ENCODE measurements around the gene RMC1.

GRCh38 chr18:23519734-23520133 is 16.4 kb downstream of the RMC1 start:
- TF ChIP-seq CTCF (IDR thresholded peaks at IDR 0.05; ENCODE audit: low read depth, low read length, missing input control): no peak
- TF ChIP-seq YY1 (IDR thresholded peaks at IDR 0.05): no peak
- TF ChIP-seq MAX (IDR thresholded peaks at IDR 0.05): no peak
- TF ChIP-seq JUND (IDR thresholded peaks at IDR 0.05): no peak
- no peak for TF ChIP-seq EGR1 (IDR thresholded peaks at IDR 0.05; ENCODE audit: low read depth in 2 of 2)
- TF ChIP-seq ZBTB33 (IDR thresholded peaks at IDR 0.05): no peak
- TF ChIP-seq TAF1 (conservative IDR thresholded peaks at IDR 0.05): no peak
- TF ChIP-seq SP1 (IDR thresholded peaks at IDR 0.05): no peak
- no peak for TF ChIP-seq FOXA1 (IDR thresholded peaks at IDR 0.05)
- no peak for TF ChIP-seq HNF4A (conservative IDR thresholded peaks at IDR 0.05)
- TF ChIP-seq RAD21 (IDR thresholded peaks at IDR 0.05): no peak
- TF ChIP-seq ATF3 (IDR thresholded peaks at IDR 0.05): no peak
